Measurements from ENCODE around the gene LECT2.

LECT2 gene

DNA sequence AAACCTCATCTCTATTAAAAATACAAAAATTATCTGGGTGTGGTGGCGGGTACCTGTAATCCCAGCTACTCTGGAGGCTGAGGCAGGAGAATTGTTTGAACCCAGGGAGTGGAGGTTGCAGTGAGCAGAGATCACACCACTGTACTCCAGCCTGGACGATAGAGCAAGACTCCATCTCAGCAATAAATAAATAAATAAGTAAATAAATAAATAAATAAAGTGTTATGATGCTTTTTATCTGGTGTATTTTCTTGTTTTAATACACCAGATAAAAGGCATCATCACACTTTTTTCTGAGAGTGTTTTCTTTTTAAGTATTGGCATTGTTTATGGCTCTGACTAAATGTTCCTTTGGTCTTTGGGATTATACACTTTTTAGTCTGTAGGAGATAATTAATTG is 24.2 kb upstream of the LECT2 start:
- DNase-seq (ENCODE audit: low read depth in 3 of 3), result no peak

DNA sequence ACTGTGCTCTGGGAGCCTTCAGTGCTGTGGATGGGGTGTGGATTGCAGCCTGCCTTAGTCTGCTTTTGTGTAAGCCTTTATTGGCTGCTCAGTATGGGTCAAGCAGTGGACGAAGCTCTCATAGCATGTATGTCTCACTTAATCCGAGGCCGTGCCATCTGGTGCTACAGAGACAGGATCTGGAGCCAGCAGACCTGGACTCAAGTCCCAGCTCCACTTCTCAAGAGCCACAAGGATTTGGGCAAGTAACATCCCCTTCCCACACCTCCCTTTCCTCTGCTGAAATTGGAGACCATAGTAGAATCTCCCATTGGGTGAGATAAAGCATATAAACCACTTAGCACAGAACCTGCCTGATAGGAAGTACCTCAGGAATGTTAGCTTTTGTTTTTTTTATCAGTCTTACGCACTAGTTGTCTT is 23.4 kb upstream of the LECT2 start:
- no peak for DNase-seq (ENCODE audit: low read depth in 3 of 3)

DNA sequence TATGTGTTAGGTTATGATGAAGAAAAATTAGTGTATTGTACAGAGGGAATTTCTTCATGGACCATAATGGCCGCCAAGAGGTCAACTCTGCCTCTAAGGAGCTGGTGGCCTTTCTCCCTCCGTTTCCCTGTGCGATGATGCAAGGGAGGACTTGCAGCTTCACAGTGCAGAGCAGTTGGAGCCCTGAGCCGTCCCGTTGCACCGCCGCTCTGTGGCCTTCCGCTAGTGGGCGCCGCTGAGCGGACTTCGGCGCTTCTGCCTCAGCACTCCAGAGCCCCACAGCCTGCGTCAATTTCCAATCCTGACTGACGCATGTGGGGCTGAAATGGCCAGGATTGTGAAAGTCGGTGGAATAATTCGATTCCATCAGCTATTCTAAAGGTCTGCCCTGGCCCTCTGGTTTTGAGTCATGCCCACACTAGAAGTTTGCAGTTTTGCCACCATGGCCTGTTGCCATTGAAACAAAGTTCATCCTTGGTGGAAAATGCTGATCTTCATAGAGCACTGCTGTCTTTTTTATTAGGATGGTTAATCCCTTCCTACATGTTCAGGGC is 22.7 kb upstream of the LECT2 start:
- DNase-seq (ENCODE audit: low read depth in 3 of 3), result peak; percentile 4 to 47 (median 15)

DNA sequence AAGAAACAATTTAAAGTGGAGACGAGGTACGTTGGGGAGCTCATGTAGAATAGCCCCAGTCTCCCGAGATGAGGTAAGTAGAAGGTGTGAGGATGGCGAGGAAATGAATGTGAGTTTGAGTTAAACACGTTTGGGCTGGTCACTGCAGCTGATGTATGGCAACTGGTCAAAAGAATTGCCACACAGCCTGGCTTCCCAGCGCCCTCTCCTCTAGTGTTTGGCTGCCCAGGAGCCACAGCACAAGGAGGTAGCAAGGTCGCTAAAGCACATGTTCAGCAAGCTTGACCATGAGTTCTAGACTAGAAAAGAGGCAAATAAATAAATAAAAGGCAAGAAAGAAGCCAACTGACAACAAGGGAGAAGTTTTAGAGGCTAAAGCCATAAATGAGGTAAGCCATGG is 21.4 kb upstream of the LECT2 start:
- no peak for DNase-seq (ENCODE audit: low read depth in 3 of 3)

DNA sequence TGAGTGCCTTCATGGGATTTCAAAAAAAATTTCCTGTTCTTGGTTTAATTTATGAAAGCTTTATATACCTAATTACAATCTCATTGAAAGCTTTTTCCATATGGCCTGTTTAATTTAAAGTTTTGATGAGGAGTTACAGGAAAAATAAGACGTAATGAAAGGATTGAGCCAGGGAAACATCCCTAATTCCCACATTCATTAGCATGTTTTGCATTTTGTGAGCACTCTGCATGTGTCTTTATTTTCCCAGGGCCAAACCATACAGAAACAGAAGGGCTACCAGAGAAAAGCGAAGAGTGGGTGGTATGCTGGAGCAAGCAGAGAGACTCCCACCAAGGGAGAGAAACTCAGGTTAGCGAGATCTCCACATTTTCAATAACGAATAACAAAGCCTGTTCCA is 20.3 kb upstream of the LECT2 start:
- no peak for DNase-seq (ENCODE audit: low read depth in 3 of 3)

DNA sequence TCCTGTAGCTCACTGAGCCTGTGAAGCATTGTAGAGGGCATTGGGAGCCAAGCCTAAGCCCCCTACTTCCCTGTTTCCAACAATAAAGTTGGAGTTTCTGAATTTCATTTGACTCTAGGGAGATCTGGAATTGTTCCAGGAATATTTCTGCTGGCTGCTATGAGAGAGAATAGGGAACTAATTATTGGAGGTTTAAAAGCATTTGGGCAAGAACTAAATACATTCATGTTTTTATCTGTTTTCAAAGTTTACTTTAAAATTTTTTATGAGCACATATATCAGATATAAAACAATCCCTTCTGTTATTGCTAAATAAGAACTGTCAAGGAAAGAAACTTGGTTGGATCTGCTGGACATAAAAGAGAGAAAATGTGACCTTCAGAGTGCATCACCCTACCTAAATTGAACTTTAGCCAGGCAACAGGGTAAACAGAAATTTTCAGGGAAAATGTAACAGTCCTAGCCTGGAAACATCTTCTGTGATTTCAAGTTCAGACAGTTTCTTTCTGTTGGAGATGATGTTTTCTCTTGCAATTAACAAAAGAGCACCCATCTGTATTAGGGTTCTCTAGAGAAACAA is 19.3 kb upstream of the LECT2 start:
- no peak for DNase-seq (ENCODE audit: low read depth in 3 of 3)

DNA sequence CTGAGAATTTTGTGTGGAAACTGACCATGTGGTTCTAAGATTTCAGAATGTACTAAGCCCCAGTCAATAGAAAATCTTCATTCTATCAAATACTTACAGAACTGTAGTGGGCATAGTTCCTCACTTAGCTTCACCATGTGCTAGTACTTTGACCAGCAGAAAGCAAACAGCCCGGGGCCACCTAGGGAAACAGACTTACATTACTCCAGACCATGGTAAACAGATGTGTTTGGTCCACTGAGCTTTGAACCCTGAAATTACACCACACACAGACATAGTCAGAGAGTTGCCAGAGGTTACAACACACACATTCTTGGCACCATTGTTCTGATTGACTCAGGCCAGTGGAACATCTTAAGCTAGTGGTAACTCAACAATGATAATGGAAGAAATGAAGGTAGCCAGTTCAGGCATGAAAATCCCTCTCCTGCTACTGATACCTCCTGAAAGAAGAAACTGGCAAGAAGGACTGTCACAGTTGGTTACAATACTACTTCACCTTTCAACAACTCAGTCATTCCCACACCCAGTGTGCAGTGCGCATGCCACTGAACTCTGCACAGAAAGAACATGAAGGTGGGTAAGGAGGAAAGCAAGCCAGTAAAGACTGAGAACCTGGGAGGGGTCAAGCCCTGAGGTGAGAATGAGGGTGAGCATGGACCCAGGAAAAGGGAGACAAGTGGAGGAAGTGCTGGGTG is 18.7 kb upstream of the LECT2 start:
- no peak for DNase-seq (ENCODE audit: low read depth in 3 of 3)

DNA sequence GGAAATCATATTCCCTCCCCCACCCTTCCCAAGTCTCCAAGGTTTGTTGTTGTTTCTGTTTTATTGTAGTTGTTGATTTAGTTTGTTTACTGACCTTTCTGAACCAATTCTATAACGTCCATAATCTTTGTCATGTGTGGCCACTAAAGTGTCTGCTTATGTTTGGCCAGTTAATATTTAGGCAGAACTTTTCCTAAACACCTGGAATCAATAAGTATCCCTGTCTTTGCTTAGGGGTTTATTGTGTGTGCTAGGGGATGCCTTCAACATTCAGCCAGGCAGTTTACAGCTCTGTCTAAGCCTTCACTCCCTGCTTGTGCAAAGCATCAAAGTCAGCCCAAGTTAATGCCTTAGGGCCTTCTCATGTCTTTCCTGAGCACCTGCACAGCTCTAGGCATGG is 16.9 kb upstream of the LECT2 start:
- no peak for DNase-seq (ENCODE audit: low read depth in 3 of 3)

DNA sequence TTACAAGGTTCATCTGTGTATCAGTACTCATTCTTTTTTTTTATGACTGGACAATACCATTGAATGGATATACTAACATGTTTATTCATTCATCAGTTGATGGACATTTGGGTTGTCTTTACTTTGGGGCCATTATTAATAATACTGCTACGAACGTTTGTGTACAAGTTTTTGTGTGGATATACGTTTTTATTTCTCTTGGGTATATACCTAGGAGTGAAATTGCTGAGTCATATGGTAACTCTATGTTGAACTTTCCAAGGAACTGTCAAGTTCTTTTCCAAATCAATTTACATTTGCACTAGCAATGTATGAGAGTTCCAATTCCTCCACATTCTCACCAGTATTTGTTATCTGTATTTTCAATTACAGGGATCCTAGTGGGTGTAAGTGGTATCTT is 12.0 kb upstream of the LECT2 start:
- DNase-seq (ENCODE audit: low read depth in 3 of 3), result no peak

DNA sequence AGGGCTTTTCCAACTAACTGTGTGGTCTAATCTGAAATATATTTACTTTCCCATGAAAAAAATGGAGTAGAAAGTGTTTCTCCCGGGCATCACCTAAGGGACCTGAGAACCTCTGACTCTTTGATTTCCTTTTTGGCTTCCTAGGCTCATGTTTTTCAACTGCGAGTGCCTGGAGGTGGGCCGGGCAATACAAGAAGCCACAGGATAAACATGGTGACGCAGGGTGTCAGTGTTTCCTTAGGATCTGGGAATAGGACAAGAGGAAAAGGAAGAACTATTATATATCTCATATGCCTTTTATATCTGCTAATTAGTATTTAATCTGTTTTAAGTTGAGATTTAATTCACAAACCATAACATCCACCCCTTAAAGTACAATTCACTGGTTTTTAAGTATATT is 11.4 kb upstream of the LECT2 start:
- DNase-seq (ENCODE audit: low read depth in 3 of 3), result no peak

DNA sequence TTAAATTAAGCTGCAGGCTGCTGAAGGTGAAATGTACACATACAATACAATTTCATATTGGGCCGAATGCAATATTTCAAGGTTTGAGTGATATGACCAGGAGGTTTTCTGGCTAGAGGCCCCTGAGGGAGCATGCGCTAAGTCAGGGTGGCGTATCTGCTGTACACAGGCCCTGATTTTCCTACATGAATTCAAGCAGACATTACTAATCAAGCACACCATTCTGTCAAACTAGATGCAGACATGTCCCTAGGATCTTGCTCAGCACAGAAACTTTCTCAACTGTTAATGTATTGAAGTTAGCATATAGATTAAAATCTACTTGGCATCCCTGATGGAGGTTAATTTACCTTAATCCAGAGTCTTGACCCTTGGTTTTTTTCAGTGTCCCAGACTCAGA is 10.7 kb upstream of the LECT2 start:
- DNase-seq (ENCODE audit: low read depth in 3 of 3), result no peak

DNA sequence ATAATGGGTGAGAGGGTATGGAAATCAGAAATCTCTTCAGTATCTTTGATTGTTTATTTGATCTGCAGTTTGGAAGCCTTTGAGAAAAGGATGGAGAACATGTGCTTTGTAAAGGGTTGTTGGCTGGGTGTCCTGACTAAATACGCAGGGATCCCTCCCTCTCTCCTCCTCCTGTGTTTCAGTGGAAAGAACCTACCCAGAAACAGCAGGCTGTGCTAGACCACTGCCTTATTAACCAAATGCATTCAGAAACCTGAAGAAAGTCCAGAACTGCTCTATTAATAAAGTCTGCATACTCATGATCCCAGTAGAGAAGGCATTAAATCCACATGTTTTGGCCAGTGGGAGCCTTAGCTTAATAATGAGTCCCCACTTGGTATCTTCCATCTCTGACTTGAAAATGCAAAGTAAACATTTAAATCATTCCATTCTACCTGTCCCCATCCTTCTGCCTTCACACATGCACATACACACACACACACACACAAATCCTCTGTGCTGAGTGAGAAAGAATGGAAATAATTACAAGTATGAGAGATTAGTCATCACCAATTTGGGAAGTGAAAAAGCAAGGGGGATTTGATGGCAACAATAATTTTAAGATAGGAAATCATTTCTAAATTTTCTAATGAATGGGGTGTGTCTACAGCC is 10.0 kb upstream of the LECT2 start:
- DNase-seq (ENCODE audit: low read depth in 3 of 3), result no peak

DNA sequence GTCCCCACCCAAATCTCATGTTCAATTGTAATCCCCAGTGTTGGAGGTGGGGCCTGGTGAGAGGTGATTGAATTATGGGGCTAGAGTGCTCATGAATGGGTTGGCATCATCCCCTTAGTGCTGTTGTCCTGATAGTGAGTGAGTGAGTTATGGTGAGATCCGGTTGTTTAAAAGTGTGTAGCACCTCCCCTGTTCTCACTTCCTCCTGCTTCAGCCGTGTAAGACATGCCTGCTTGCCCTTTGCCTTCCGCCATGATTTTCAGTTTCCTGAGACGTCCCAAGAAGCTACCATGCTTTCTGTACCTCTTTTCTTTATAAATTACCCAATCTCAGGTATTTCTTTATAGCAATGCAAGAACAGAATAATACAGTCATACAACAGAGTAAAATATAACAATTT is 742 bp upstream of the LECT2 start:
- no peak for DNase-seq (ENCODE audit: low read depth in 3 of 3)

DNA sequence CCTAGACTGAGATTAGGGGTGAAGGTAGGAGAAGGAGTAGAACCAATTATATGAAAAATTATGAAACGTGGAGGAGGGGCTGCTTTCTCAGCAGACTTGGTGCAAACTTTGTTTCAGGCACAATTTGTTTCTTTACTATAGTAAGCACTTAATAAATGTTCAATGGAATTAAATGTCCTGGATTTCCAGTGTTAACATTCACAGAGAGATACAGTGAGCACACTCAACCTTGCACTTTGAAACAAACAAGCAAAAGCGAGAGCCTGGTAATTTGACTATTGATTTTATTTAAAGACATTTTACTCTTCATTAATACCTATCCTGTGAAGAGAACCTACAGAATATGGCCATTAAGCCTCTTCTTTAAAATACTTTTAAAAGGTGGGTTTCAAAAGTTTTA is 933 bp downstream of the LECT2 start:
- no peak for DNase-seq (ENCODE audit: low read depth in 3 of 3)

DNA sequence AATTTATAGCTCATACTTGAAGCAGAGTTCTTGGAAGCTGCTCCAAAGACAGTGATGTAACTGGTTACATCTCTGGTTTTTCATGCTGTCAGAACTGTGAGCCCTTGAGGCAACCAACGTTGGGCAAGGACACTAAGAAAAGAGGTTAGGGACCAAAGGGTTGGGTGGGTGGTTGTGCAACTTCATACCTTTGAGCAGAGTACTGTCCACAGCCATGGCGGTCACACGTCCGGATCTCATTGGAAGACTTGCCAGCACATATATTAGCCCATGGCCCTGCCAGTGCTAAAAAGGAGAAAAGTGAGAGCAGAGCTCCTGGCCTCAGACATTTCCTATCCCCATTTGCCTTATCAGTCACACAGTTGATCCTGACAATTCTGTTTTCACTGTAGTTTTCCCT is 2.1 kb downstream of the LECT2 start:
- no peak for DNase-seq (ENCODE audit: low read depth in 3 of 3)

DNA sequence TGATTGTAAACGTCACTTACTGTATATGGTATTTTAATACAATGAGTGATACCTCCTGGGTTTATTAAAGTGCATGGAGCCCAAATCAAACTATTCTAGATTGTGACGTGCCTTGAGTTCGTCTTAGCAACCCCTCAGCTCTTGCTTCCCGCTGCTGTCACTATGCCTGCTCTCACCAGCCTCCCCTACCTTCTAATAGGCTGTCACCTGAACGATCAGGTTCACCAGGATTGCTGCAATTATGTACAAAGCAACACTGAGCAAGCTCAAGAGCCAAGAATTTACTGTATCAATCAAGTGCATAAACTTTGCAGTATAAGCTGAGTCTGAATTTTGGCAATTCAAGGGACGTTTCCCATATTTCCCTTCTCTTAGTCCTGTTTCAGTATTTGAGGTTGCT is 3.0 kb downstream of the LECT2 start:
- DNase-seq (ENCODE audit: low read depth in 3 of 3), result no peak

DNA sequence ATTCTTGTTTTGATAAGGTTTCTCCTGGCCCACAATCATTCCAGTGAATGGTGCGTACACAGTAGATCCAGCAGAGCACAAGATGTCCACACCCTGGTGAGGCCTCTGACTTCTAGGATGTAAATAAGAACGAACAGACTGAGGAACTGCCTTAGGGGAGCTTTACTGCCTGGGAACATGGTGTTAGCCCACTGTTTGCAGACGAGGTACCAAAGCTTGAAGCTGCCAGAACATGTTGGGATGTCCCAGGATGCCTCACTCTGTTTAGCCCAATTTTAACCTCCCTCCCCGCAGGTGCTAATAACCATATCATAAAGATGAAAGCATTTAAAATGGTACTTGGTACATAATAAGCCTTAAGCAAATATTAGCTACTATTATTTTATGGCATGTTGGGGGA is 3.5 kb downstream of the LECT2 start:
- no peak for DNase-seq (ENCODE audit: low read depth in 3 of 3)

DNA sequence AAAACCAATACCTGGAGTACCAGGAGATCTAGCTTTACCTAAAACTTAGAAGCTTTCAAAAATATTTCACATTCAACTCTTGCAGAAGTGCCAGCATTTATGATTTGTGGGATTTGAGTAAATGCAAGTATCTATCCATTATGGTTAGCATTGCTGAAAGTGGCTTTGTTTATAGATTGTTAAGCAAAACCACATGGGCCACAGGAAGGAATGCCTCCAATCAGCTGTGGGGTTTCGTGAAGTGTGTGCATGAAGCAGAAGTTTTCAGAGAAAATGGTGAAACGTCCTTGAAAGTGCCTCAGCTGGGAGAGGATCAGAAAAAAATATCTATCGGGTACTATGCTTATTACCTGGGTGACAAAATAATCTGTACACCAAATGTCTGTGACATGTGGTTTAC is 4.2 kb downstream of the LECT2 start:
- DNase-seq (ENCODE audit: low read depth in 3 of 3), result no peak

DNA sequence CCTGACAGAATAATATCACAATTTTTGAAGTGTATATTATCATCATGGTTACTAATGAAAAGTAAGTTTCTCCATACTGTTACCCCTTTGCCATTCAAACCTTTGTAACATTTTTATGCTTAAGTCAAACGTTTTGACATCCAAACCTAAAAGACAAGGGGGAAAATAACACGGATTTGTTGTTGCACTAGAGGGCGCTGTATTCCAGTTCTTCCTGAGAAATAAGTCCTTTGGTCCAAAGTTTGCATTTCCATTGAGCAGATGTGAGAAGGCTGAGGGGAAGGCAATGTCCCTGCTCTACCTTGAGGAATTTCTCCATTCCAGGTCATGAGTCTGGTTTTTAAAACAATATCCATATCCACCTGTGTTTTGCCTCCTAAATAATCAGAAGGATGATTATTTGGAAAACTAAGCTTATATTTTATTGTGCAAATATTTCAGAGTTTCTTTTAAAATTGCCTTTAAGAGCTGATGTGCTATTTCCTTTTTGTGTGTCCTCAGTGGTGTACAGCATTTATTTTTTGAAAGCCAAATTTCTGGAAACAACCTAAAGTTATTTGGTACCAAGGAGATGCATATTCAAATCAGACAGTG is 9.7 kb downstream of the LECT2 start:
- no peak for DNase-seq (ENCODE audit: low read depth in 3 of 3)

DNA sequence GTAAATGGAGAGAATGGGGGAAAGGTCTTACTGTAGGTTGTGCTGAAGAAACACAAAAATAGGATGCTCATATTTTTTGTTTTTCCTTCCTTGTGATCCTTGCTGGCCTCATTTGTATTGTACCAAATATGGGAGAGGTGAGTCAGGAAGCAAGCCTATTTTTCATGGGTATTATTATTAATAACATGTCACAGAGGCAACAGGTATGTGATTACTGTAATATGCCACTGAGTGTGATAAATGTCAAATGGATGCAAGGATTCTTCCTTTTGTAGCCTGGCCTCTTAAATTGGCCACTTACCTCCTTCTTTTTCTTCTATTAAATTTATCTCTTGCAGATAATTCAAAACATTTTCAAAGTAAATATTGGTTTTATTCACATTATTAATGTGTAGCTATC is 10.2 kb downstream of the LECT2 start:
- DNase-seq (ENCODE audit: low read depth in 3 of 3), result no peak

DNA sequence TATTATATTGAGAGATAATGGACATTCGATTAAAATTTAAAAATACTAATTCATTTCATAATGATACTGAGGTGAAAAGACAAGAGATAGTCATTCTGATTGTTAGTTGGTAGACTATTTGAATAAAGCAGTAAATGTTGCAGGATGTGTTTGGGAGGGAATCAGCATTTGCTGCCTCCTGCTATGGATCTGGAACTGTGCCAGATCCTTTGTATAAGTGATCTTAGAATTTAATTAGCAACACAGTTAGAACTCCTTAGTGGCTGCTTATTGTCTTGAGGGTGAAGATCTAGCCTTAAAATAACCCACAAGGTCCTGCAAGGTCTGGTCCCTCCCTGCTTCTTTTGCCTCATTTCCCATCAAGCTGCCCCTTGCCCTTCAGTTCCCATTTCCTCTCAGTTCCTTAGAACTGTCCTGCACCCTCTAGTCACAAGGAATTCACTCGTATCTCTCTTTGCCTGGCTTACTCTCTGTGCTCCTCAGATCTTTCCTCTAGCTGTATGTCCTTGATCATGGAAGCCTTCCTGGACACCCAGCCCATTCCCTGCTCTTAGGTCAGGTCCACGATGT is 12.5 kb downstream of the LECT2 start:
- DNase-seq (ENCODE audit: low read depth in 3 of 3), result no peak

DNA sequence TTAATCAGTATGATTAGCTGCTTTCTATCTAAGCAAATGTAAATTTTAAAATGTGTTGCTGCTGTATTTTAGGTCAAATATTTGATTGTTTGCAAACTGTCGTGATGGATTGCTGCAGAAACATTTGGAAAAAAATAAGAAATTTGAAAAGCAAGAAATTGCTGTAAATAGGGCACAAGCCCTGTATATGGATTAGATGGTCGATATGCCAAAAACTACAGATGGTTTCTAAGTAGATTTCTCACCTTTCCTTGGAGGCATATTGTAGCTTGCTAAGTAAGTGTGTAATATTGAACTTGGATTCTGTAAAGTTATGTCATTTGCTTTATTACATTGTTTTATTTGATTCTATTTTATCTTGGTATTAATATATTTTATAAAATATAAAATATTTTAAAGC is 13.1 kb downstream of the LECT2 start:
- no peak for DNase-seq (ENCODE audit: low read depth in 3 of 3)

Measured in stimulated activated CD4-positive, alpha-beta T cell treated with anti-CD3 and anti-CD28 coated beads, TNF-alpha, amount 100 ng/mL, for 24 hours (primary cell).